GM19328 (cell line): ENCODE results near the gene CYP2A6.
"Not testable (repeated sequence)": the region's sequence is repeated elsewhere in the genome, so short reads cannot be mapped to it uniquely, and the experiment has no call there.

ENCODE experiments used
- ATAC-seq: cut with Tn5 transposase; IDR thresholded peaks from one replicate; pipeline ENCODE4 v1.9.1; 2021; ENCODE audit warnings: mild to moderate bottlenecking, moderate library complexity; ENCODE audit not compliant: unreplicated experiment

CYP2A6 gene

GRCh38 chr19:40852467-40853152 is 2.4 kb upstream of the CYP2A6 start:
- ATAC-seq, result not testable (repeated sequence)

GRCh38 chr19:40846722-40847121 is 3.5 kb downstream of the CYP2A6 start:
- ATAC-seq, result not testable (repeated sequence)

GRCh38 chr19:40843653-40844052 is 6.6 kb downstream of the CYP2A6 start:
- not testable (repeated sequence) for ATAC-seq

GRCh38 chr19:40842997-40843652 is 7.1 kb downstream of the CYP2A6 start:
- ATAC-seq, result not testable (repeated sequence)

- not testable (repeated sequence) for ATAC-seq
Measured at GRCh38 chr19:40842012-40842411, 8.2 kb downstream of the CYP2A6 start.

GRCh38 chr19:40838477-40838876 is 11.8 kb downstream of the CYP2A6 start:
- ATAC-seq, result not testable (repeated sequence)

- no peak for ATAC-seq
Measured at GRCh38 chr19:40836754-40837429, 13.4 kb downstream of the CYP2A6 start.

GRCh38 chr19:40833728-40834533 is 16.3 kb downstream of the CYP2A6 start:
- ATAC-seq, result not testable (repeated sequence)

GRCh38 chr19:40832431-40832790 is 17.8 kb downstream of the CYP2A6 start:
- not testable (repeated sequence) for ATAC-seq

GRCh38 chr19:40831502-40832430 is 18.5 kb downstream of the CYP2A6 start:
- ATAC-seq, result no peak

GRCh38 chr19:40830741-40831140 is 19.5 kb downstream of the CYP2A6 start:
- not testable (repeated sequence) for ATAC-seq

GRCh38 chr19:40829205-40829604 is 21.0 kb downstream of the CYP2A6 start:
- ATAC-seq, result no peak

GRCh38 chr19:40827386-40828247 is 22.6 kb downstream of the CYP2A6 start:
- ATAC-seq, result no peak

GRCh38 chr19:40826699-40827385 is 23.4 kb downstream of the CYP2A6 start:
- not testable (repeated sequence) for ATAC-seq

GRCh38 chr19:40826312-40826698 is 23.9 kb downstream of the CYP2A6 start:
- ATAC-seq, result not testable (repeated sequence)

- ATAC-seq, result not testable (repeated sequence)
Measured at GRCh38 chr19:40825460-40826095, 24.7 kb downstream of the CYP2A6 start.

- not testable (repeated sequence) for ATAC-seq
Measured at GRCh38 chr19:40824916-40825315, 25.3 kb downstream of the CYP2A6 start.
